ENCODE results near the gene SATB1. TPM values are rescaled to one million over a fixed set of nuclear protein-coding genes. Genes with fewer than 3 reads are reported as not detected.

SATB1 gene
- total RNA-seq, 4 donors from 2014 or later = 24.4 to 47.9 (median 37.2) TPM

DNA sequence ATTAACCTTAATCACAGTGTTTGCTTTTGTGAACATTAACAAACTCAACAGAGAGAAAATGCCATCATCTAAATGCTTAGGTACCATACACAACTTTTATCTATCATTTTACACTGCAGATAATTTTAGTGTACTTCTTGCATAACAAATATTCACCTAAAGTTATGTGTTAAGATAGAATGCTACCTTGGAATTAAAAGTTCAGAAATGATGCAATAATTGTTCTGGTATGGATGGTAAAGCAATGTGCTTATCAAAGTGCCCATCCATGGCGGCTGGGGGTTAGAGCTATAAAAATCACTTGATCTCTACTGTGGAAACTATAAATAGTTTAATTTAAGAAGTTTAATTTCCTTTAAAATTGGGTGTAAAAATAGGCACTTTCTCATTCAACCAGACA, 28.7 kb downstream of the SATB1 start:
- TF ChIP-seq, protein P1, sequence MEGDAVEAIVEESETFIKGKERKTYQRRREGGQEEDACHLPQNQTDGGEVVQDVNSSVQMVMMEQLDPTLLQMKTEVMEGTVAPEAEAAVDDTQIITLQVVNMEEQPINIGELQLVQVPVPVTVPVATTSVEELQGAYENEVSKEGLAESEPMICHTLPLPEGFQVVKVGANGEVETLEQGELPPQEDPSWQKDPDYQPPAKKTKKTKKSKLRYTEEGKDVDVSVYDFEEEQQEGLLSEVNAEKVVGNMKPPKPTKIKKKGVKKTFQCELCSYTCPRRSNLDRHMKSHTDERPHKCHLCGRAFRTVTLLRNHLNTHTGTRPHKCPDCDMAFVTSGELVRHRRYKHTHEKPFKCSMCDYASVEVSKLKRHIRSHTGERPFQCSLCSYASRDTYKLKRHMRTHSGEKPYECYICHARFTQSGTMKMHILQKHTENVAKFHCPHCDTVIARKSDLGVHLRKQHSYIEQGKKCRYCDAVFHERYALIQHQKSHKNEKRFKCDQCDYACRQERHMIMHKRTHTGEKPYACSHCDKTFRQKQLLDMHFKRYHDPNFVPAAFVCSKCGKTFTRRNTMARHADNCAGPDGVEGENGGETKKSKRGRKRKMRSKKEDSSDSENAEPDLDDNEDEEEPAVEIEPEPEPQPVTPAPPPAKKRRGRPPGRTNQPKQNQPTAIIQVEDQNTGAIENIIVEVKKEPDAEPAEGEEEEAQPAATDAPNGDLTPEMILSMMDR (IDR thresholded peaks at IDR 0.05; ENCODE audit: low read depth) = no peak

DNA sequence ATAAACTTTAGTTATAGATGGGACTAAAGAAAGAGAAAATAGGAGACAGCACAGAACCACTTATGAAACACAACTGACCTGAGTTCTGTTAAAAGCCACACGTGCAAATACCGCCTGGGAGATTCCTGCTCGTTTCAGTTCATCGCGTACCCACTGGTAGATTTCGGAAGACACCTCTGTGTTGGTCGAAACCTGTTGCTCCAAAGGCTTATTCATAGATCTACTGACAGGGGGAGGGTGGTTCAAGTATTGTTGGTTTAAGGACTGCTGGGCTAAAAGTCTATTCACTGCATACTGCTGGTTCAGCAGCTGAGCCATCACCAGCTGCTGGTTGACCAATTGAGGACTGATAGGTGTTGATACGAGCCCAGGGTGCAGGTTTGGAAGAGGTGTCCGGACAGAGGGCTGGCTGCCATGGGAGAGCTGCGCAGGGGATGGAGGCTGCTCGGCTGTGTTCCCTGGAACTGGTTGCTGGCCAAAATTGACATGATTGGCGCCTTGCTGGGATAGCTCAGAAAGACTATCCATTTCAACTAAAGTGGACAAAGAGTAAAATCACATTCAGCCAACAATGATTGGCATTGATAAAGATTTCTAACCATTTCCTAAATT, 30.6 kb downstream of the SATB1 start:
- TF ChIP-seq, protein P1 (IDR thresholded peaks at IDR 0.05; ENCODE audit: low read depth) = no peak

DNA sequence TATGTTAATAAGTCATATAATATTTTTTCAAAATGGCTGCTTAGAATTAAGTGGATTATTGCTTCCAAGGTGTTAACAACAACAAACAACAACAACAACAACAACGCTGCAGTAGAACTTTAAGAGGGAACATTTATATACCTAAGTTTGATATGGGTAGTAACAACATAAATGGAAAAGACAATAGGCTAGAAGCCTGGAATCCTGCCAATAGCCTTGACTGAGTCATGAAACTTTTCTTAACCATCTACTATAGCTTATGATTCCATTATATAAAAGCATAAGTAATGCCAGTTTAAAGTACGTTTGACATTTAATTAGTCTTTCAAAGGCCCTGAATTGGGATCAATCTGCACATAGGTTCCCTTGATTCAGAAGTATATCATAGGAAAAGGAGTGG, 31.2 kb downstream of the SATB1 start:
- TF ChIP-seq, protein P1 (IDR thresholded peaks at IDR 0.05; ENCODE audit: low read depth) = no peak

DNA sequence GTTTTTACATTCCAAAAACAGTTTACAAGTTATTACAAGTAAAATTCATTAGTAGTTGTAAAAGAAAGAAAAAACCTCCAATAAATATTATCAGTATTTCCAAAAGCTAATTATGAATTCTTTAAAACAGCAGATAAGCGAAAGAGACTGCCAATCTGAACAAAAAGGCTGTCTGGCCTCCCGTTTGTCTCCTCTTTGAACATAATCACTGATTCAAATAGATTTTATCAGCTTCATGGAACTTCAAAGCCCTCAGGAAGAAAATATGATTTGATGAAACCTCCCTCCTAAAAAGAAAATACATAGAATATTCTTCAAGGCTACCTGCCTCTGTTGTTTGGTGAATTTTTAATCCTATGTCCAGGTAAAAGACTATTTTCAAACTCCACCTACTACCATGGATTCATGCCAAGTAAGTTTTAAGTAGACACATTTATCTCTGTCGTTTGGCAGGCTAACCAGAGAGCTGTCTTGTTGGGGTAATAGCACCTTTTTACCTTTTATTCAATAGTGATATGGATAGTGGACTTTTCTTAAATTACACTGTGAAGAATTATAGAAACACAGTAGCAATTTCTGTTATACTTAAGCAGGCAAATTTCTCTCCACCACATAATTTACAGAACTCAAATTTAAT, 35.0 kb downstream of the SATB1 start:
- TF ChIP-seq, protein P1 (IDR thresholded peaks at IDR 0.05; ENCODE audit: low read depth) = no peak

DNA sequence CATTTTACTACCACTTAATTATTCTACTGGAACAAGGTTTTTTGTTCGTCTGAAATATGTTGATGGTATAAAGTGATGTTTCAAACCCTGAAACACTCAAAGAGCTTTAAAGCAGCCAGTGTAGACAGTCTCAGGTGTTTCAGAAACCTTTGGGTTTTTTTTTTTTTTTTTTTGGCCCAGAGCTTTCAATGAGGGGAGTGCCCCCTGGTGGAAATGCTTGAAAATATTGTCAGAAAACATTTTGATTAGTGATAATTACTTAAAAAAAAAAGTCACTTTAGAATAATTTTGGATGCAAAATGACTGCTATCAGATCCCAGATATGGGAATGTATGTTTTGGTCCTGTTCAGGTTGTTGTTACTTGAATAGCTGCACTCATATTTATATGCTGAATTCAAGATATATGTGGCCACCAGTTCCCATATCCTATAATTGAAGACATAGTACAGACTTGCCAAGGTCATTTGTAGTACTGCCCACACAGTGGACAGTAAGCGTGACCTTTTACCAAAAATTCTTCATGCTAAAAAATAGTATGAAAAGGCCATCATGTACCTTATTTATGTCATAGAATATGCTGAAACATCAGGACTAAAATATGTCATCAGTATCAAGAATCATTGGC, 35.9 kb downstream of the SATB1 start:
- TF ChIP-seq, protein P1 (IDR thresholded peaks at IDR 0.05; ENCODE audit: low read depth) = no peak

DNA sequence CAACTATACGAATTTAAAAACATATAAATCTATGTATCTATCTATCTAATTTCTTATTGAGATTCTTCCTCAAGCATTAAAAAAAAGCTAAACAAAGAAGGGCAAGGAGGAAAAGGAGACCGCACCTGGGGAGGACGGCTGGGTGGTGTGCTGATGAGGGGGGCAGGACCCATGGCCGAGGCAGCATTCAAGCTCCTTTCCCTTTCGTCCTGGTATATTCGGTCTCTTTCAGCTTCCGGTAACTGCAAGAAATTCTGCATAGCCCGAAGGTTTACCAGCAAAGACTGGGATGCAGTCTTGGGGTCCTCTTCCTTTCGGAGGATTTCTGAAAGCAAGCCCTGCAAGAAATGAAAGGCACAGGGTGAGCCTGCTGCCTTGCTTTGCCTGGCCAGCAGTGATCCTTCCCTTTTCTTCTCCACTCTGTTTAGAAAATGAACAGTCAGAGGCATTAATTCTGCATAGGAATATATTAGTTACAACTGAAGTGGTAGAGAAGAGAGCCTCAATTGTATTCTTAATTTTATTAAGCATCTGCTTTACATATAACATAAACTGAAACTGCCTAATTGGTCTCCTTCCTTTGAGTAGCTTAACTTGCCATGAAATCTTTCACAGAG, 38.8 kb downstream of the SATB1 start:
- TF ChIP-seq, protein P1 (IDR thresholded peaks at IDR 0.05; ENCODE audit: low read depth) = no peak

DNA sequence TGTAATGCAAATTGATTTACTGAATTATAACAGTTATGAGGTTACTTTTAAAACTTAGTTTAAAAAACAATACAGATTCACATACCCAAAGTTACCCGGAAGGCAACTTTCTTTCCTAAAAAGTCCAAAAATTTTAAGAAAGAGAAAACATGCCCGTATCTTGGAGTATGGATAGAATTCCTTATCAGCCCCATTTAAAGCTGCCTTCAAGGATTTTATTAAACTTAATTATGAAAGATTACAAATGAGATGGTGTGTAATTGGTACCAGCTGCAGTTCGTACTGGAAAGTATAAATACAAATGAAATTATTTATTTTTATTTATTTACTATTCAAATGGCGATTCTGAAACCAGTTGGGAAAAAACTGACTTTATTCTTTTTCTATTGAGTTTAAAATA, 39.4 kb downstream of the SATB1 start:
- TF ChIP-seq, protein P1 (IDR thresholded peaks at IDR 0.05; ENCODE audit: low read depth) = no peak

All from subcutaneous adipose tissue (tissue), 4 donors.